Lung microvascular endothelial cell (primary cell): ENCODE data around the gene PLPP4. TPM values are rescaled to one million over a fixed set of nuclear protein-coding genes. Genes with fewer than 3 reads are reported as not detected.

Experiments used
- DNase-seq, 2 donors: peaks; one replicate each; pipeline versions ENCODE4 v3.0.0 to v3.0.0-alpha.2; 2010; ENCODE audit warnings: low read depth in 2 of 2
- total RNA-seq: library from RNA; depleted of rRNA; stranded (reverse); fragments of >200 nt; gene quantifications from 2 replicates; pipeline ENCODE4 v1.2.1, GENCODE V29; 2014

The PLPP4 gene
- total RNA-seq, 1 donor from 2014 or later = 0.20 TPM

- DNase-seq = no peak
Measured at GRCh38 chr10:120456143-120456625, 843 bp upstream of the PLPP4 start.

- no peak for DNase-seq
Measured at GRCh38 chr10:120457431-120458172, 575 bp downstream of the PLPP4 start.

- no peak for DNase-seq
Measured at GRCh38 chr10:120458432-120458831, 1.4 kb downstream of the PLPP4 start.

GRCh38 chr10:120459185-120459584 lies 2.2 kb downstream of the PLPP4 start:
- DNase-seq = no peak

GRCh38 chr10:120460186-120460585 lies 3.2 kb downstream of the PLPP4 start:
- no peak for DNase-seq

- peak in 1 of 2 donors; percentile 98 for DNase-seq
Measured at GRCh38 chr10:120460776-120461175, 3.7 kb downstream of the PLPP4 start.

GRCh38 chr10:120462018-120462682 lies 5.1 kb downstream of the PLPP4 start:
- DNase-seq = no peak

GRCh38 chr10:120465138-120465537 lies 8.1 kb downstream of the PLPP4 start:
- DNase-seq = no peak

GRCh38 chr10:120466006-120466405 lies 9.0 kb downstream of the PLPP4 start:
- DNase-seq = no peak

- no peak for DNase-seq
Measured at GRCh38 chr10:120473593-120473992, 16.6 kb downstream of the PLPP4 start.

- no peak for DNase-seq
Measured at GRCh38 chr10:120474956-120475355, 17.9 kb downstream of the PLPP4 start.

GRCh38 chr10:120475844-120476791 lies 19.1 kb downstream of the PLPP4 start:
- no peak for DNase-seq

GRCh38 chr10:120477021-120477742 lies 20.2 kb downstream of the PLPP4 start:
- DNase-seq = peak in 1 of 2 donors; percentile 64

GRCh38 chr10:120477743-120478141 lies 20.7 kb downstream of the PLPP4 start:
- DNase-seq = peak in 1 of 2 donors; percentile 53

GRCh38 chr10:120478386-120478785 lies 21.4 kb downstream of the PLPP4 start:
- no peak for DNase-seq

- no peak for DNase-seq
Measured at GRCh38 chr10:120479506-120479905, 22.5 kb downstream of the PLPP4 start.

GRCh38 chr10:120480065-120480600 lies 23.1 kb downstream of the PLPP4 start:
- peak in 1 of 2 donors; percentile 35 for DNase-seq

- no peak for DNase-seq
Measured at GRCh38 chr10:120480848-120481247, 23.8 kb downstream of the PLPP4 start.

- no peak for DNase-seq
Measured at GRCh38 chr10:120483006-120483405, 26.0 kb downstream of the PLPP4 start.

- DNase-seq = no peak
Measured at GRCh38 chr10:120483651-120484301, 26.7 kb downstream of the PLPP4 start.
